NAMALWA (cell line): Measurements from ENCODE around the gene ELK4.

ENCODE experiments used
- DNase-seq: peaks from one replicate; pipeline ENCODE4 v3.0.0-alpha.2; 2015; ENCODE audit warnings: low spot score

ELK4 gene

DNA sequence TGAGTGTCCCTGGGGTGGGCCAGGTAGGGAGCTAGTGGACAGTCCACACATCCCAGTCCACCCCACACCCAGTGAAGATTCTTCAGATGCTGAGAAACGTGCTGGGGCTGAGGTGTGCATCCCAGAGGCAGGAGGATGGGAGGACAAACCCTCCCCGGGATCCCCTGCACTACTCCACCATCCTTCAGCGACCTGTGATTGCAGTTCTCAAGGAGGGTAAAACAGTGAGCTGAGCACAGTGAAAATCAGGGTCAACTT is 51.0 kb downstream of the ELK4 start:
- DNase-seq = no peak

DNA sequence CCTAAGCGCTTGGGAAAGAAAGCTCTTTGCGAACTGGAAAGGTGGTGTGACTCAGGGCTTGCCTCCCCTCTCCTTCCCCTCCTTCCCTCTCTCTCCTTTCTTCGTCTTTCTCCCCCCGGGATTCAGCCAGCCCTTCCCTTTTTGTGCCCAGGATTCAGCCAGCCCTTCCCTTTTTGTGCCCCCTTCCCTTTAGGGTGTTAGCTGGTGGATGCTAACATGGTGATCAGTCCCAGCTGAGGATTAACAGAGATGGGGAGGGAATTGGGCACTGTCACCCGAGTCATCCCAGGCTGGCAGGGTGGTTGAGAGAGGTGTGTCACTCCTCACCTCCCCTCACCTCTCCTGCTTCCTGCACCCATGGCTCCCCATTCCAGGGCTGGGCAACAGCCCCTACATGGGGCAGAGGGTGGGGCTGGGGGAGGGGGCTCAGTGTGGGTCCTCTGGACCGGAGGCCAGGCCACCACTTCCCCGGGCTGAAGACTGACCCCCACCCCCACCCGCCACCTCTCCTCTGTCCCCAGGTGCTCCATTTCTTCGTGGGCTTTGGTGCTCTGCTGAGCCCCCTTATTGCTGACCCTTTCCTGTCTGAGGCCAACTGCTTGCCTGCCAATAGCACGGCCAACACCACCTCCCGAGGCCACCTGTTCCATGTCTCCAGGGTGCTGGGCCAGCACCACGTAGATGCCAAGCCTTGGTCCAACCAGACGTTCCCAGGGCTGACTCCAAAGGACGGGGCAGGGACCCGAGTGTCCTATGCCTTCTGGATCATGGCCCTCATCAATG is 51.5 kb downstream of the ELK4 start:
- DNase-seq = no peak

DNA sequence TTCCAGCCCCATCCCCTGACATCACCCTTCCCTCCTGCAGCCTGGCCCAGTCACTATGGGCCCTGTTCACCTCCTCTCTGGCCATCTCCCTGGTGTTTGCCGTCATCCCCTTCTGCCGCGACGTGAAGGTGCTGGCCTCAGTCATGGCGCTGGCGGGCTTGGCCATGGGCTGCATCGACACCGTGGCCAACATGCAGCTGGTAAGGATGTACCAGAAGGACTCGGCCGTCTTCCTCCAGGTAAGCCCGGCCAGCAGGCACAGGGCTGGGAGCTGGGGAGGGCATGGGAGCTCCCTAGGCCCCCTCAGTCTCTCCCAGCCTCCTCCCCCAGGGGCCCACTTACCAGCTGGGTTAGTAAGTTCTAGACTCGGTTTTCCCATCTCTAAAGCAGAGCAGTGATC is 52.1 kb downstream of the ELK4 start:
- no peak for DNase-seq

DNA sequence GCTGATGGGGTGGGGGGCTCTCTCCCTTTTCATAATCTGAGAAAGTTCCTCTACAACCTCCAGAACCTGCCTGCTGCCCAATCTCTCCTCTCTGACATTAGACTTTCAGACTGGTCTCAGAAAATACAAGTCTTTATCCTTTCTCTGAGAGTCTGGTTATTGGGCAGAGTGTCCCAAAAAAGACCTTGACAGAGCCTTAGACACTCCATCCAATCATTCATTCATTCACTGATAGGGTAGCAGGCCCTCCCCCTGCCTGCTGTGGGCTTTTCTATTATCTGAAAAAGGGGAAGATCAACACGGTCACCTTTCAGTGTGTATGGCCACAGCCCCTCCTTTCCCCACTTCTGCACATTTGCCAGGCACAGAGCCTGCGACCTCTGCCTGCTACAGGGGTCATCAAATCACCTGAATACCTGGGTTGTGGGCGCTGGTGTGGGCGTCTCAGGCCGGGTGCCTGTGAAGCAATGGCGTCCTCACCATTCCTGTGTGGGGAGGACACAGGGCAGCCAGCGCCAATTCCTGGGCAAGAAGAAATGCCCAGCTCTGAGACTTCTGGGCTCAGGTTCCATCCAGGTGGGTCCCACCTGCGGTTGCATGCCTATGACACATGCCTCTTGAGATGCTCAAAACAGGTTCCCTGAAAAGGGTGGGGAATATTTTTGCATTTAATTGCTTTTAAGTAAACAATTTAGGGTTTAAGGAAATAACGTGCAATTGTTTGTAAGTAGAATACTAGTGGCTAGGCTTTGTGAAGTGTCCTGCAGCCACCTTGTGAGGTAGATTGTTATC is 52.8 kb downstream of the ELK4 start:
- DNase-seq = no peak

DNA sequence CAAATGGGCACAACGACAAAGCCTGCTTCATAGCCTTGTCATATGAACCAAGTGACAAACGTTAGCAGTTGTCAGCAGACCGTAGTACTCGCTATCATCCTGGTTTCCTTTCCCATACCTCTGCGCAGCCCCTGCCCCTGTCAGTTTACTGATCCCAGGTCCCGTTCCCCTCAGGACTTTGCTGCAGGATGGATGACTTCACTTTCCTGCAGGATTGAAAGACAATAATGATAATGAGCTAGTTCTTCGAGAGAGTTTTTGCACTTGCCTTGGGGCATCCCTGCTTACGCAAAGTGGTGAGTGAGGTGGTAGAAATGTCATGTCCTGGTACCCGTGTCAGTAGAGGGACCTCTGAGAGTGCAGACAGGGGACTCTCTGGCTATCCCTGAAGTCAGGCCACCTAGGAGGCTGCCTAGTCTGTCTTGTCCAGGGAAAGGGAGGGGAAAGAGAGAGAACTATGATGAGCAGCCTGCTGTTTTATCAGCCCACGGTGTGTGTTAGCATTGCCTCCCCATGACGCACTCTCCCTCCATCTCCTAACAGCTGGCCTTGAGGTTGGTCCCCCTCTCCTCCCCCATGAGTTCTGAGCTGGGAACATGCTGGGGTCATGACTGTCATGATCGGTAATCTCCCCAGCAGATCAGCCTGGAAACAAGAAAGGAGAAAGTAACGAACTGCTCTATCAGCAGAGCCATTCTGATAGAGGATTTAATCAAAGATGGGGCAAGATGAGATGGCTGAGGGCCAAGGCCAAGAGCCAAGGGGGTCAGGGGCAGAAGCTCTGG is 53.7 kb downstream of the ELK4 start:
- no peak for DNase-seq

DNA sequence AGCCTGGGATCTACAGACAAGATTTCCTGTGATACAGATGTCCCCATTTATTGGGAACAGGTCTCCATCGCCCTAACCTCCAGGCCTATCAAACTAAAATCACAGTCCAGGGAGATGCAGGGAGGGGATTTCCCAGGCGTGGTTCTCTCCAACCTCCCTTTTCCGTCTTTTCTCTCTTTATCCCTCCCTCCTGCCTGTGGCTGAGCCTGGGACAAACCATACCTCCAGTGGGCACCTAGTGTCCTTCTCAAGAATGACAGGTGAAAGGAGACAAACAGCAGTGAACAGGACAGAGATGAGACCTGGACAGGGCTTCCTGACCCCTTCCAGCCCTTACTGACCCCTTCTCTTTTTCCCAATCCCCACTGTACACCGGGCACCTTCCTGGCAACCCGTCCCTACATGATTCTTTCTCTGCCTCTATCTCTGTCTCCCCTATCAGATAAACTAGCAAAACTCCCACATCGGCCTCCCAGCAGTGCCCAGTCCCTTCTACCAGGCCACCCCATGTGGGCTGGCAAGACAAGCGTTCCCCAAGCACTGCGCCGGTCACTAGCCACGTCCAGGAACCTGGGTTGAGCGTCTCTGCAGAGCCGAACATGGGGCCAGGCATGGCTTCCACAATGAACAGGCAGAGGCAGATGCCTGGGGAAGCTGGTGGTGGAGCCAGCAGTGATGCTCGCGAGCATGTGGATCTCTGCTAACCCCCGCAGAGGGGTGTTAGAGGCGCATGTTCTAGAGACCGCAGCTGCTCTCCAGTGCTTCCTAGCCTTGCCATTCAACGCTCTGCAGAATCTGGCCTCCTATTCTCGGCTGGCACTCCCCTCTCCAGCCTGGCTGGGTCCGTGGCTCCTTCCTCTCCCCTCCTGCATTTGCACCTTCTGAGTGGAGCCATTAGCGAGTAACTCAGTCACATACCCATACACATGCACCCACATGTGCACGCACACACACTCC is 54.7 kb downstream of the ELK4 start:
- DNase-seq = no peak

DNA sequence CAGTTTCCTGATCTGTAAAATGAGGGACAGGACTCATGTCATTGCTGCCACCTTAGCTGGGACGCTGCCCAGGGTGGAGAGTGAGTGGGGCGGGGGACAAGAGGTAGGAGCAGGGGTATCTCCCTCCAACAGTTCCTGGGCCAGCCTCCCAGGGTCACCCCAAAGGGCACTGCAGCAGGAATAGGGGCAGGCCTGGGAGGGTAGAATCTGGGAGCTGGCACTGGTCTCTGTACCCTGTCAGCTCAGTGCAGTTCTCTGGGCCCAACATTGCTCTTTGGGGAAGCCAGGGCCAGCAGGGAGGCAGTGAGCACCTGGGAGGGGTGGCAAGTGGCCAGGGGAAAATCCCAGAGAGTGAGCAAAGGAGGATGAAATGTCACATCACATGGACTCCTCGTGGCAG is 55.8 kb downstream of the ELK4 start:
- no peak for DNase-seq

DNA sequence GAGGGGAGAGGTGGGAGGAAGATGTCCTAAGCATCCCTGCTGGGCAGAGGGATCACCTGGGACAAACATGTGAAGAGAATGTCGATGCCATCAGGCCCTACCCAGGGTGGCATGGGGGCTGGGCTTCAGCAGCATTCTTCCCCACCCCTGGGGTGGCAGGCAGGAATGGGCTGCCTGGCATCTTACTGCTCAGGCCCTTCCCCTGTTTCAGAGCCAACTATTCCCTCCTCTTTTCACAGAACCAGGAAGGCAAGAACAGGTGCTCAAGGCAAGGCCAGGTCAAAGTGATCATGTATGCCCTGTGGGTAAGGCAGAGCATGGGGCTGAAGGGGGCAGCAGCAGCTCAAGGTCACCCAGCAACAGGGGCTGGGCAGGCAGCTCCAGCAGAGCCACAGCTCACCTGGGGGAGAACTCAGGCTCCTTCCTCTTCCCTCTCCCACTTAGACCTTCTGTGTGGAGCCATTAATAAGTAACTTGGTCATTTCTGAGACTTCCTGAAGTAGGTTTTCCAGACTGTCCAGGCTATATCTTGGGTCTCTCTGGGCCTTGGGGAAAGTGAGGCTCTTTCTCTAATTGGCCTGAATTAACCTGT is 56.4 kb downstream of the ELK4 start:
- no peak for DNase-seq

DNA sequence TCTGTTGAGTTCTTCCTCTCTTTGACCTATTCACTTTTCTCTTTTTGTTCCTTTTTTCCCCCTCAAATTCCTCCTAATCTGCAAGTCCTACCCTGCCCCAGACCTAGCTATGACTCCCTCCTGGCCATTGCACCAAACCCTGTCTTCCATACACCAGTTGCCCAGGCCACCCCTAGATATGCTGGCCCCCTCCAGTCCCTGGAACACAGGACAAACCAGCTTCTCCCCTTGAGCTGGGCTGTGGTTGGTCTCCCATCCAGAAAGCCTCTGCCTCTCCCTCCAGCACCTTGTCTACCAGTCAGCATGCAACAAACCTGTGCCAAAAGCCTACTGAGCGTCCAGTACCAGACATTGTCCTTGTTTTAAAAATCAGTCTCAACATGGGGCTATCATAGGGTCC is 59.4 kb downstream of the ELK4 start:
- no peak for DNase-seq

DNA sequence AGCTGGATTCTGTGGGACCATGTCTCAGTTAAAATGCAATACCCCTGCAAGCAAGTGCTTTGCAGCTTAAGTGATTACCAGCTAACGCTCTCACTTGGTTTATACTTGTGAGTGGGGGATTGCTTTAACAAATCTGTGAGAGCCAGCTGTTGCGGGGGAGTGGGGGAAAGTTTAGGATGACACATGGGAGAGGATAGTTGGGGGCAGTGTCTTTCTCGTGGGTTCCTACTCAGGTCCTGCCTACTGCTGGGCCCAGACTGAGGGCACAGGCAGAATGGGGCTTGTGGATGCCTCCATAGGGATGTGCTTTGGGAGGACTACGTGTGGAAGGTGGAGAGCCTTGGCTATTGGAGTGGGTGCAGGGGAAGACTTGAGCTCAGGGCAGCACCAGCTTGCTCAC is 60.1 kb downstream of the ELK4 start:
- no peak for DNase-seq

DNA sequence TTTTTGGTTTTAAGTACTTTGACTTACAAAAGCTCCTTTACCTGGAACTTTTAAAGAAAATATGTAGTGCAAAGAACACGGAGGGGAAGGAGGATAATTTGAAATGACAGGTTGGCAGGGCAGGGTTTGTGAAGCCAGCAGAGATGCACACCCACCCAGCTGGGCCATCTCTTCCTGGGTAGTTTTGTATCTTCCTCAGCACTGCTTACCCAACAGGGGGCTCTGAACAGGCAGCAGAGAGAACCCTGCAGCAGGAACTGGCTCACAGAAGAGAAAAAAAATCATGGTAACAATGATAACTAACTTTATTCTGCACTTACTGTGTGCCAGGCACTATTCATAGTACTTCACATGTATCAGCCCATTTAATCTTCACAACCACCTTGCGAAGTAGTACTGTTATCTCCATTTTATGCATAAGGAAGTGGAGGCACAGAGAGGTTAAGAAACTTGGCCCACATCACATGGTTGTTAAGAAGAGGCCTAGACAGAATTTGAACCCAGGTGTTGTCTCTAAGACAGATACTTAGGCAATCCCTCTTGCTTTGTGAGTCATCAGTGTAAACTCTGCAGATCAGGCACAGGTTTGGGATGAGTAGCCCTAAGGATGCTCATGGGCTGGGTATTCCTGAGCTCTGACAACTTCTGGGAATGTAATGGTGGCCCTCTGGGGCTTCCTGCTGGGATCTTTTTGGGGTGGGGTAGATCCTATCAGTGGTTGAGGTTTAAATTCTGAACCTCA is 60.8 kb downstream of the ELK4 start:
- DNase-seq = no peak

DNA sequence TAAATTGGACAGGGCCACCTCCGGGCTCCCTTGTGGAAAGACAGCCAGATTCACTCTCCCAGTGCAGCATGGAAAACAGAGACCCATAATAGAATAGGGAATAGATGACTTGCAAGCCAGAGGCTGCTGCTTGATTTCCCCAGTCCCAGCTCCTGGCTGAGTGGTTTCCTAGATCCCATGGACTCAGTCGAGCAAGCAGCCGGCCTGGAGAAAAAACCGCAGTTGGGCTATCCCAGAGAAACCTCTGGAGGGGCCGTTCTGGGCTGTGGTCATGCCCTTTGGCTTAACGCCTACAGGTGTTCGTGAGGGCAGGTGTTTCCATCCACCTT is 61.7 kb downstream of the ELK4 start:
- DNase-seq = no peak

DNA sequence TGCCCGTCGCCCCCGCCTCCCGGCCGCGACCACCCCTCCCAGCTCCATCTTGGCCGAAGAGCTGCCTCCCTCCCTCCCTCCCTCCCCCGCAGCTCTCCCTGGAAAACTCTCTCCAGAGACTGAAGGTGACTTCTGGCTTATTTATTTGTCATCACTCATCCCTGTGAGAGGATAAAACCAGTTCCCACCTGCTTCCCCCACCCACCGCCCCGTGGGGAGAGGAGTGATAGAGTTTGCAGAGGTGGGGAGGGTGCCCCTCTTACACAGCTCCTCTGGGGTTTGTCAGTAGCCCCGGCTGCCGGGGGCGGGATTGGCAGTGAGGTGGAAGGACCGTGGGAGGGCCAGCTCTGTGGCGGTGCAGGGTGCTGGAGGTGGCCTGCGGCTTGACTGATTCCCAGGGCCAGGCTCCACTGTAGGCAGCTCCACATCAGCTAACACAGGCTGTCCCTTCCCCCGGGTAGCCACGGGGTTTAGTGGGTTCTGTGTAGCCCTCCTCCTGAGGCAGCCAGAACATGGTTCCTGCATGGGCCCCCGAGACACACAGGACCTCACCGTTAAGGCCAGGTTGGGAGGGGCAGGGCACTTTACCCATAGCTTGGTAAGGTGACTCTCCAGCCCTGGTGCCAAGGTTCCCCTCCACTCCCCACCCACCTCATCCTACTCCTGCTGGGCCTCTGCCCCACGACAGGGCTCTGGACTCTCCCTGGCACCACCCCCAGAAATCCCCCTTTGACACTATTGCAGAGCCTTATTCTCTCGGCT is 62.2 kb downstream of the ELK4 start:
- DNase-seq = no peak

DNA sequence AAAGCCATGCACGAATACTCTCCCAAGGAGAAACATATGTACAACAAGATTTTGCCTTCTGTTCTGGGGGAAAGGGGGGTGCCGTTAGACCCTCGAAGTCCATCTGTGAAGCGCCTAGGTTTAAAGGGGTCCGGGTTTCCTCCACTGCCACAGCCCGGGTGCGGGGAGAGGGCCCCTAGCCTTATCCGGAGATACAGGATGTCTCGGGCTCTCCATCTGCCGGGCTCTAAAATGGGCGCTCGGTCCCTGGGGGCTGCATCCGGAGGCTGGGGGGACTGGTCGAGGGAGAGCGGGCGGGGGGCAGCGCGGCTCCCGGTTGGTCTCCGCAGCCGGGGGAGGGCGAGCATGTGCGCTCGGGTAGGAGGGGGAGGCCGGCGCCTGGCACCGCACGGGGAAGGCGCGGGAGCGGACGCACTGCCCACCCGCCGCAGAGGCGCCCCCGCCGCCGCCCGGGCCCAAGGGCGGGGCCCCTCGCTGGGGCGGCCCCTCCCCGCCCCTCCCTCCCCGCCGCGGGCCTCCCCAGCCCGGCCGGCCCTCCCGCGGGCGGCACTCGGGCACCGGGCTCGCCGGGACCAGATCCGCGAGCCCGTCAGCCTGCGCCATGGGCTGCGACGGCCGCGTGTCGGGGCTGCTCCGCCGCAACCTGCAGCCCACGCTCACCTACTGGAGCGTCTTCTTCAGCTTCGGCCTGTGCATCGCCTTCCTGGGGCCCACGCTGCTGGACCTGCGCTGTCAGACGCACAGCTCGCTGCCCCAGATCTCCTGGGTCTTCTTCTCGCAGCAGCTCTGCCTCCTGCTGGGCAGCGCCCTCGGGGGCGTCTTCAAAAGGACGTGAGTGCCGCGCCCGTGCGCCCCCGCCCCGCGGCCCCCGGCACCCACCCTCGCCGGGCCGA is 63.1 kb downstream of the ELK4 start:
- no peak for DNase-seq

DNA sequence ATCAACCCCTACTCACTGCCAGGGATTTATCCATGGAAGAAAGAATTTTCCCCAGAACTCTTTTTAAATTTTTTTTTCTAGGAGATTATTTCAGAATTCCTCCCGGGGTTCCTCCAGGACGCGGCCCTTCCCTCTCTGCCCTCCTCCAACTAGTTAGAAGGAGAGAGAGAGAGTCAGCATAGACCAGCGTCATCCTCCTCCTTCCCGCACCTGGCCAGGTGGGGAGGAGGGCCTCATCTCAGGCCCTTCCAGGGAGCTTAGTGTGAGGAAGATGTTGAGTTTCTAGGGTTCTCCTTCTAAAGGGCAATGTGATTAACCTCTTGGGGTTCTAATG is 63.7 kb downstream of the ELK4 start:
- no peak for DNase-seq

DNA sequence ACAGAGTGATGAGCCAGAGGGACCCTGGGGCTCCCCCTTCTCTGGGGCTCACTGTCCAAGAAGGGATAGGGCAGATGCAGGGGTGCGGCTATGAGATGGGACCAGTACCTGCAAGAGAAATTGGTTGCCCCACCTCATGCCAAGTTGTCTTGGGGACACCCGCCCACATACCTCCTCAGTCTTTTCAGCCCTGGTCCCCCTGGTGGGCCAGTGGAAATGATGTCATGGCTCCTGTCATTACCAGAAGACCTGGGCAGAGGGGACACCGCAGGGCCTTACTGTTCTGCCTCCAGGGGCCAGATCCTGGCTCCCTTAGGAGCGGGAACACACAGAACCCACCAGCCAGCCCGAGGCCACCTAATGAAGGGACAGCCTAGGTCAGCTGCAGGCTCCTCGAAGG is 64.1 kb downstream of the ELK4 start:
- no peak for DNase-seq

DNA sequence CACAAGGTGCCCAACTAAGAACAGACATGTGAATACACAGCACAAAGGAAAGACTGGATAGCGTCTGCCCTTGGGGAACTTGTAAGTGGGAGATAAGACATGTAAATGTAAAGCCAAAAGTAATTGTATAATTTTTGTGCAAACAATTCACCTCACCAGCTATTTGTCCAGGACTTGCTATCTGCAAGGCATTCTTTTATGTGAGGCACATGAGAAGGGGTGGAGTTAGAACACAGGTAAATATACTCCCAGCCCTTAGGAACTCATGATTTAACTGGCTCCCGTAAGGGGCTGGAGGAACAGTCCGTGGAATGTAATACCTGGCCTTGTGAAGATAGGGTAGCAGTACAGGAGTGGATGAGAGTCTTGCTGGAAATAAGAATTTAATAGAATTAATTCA is 66.0 kb downstream of the ELK4 start:
- DNase-seq = no peak

DNA sequence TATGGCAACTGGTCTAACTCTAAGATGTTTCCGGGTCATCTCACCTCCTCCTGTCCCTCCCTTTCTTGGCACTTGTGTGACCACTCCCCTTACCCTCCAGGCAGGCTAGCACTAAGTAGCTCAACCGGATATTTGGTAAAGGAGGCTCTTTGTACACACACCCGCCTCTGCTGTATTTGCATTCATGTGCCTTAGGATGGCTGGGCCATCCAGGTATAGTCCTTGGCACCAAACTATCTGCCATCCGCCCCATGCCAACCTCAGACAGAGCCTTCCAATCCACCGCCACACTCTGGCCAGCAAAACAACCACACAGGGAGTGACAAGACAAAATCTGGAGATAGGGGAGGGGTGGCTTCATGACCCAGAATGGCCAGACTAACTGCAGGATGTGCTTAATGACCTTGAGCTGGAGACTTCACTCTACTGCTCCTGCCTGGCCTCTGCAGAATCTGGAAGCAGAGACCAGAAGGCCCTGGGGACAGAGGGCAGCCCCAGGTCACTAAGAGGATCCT is 67.8 kb downstream of the ELK4 start:
- no peak for DNase-seq
